Activated CD4-positive, alpha-beta T cell treated with anti-CD3 and anti-CD28 coated beads, Interleukin-2, amount 50 U/mL, for 4 hours (primary cell): ENCODE data around the gene SMIM14.
A peak's percentile ranks its signal among the peaks of the same experiment; 100 is the strongest.
"Not testable (repeated sequence)": the region's sequence is repeated elsewhere in the genome, so short reads cannot be mapped to it uniquely, and the experiment has no call there.

Experiments used
- DNase-seq, 2 experiments: peaks; one replicate each; pipeline ENCODE4 v3.0.0-alpha.2; 2020

Gene SMIM14

DNA sequence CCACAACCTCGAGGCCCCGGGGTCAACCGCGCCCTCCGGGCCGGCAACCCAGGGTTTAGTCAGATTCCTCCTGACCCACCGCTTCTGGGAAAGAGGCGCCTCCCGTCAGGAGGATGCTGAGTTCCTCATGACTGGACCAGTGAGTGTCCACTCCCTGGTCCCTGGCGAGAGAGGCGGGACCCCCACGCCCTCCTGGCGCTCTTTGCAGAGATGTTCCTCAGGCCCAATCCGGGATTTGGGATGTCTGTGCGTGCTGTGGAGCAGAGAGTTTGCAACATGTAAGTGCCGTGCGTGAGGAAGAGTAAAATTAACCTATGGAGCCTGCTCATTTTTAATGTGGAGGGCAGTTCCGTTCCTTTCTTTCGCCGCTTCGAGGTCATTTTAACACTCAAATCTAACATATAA lies 110.6 kb downstream of the SMIM14 start:
- no peak for DNase-seq

DNA sequence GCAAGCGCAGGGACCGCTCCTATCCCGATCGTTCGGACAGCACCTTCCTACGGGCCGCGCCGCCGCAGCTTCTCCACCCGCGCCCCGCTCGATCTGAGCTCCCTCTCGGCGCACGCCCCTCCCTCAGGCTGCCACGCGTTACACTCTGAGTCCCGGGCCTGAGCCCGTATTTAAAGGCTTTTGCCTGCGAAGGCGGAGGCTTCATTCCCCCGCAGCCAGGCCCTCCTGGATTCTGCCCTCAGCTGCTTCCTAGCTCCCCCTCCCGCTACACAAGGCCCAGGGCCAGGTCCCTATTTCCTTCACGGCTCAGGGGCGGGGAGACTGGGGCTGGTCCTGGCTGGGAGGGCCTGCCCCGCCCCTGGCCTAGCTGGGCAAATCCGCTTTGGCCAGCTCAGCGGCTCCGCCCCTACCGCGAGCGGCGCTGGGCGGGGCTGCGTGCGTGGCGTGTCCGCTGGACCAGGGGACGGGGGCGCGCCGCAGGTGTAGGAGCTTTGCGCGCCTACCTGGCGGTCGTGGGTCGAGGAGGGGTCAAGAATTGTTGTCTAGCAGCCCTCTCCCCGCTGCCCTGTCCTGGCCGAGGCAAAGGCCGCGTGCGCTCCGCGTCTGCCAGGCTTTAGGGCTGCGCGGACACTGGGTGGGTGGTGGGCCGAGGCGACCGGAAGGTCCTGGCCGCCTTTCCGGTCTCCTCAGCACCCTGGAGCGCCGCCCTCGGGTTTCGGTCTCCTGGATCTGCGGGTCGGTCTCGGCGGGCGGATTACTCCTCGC lies 111.2 kb downstream of the SMIM14 start, which contains the start of gene UGDH:
TSS of gene UGDH (minus strand) at position 144 of the 765 bp plus-strand sequence. CDS start 5,927 bp downstream, outside the sequence.
- peak; percentile 84 to 87 for DNase-seq

DNA sequence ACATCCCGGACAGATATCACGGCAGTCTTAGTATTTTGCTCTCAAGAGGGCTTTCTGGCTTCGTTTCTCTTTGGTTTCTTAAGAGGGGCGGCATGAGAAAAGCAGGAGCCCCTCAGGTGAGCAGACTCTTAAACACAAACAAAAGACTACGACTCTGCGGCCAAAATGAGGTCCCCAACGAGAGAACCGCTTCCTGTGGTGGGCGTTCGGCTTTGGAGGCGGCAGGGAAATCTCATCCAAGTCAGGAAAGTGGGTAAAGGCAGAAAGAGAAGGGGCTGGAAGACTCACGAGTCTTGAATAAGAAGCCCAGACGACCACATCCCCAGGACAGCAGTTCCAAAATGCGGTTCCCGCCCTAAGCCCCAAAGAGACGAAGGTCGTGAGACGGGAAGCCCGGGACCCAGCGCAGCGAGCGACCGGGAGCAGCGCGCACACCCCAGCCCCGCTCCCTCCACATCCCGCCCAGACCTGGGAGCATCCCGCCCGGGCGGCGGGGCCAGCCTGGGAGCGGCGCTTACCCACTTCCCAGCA lies 111.8 kb downstream of the SMIM14 start:
- no peak for DNase-seq

DNA sequence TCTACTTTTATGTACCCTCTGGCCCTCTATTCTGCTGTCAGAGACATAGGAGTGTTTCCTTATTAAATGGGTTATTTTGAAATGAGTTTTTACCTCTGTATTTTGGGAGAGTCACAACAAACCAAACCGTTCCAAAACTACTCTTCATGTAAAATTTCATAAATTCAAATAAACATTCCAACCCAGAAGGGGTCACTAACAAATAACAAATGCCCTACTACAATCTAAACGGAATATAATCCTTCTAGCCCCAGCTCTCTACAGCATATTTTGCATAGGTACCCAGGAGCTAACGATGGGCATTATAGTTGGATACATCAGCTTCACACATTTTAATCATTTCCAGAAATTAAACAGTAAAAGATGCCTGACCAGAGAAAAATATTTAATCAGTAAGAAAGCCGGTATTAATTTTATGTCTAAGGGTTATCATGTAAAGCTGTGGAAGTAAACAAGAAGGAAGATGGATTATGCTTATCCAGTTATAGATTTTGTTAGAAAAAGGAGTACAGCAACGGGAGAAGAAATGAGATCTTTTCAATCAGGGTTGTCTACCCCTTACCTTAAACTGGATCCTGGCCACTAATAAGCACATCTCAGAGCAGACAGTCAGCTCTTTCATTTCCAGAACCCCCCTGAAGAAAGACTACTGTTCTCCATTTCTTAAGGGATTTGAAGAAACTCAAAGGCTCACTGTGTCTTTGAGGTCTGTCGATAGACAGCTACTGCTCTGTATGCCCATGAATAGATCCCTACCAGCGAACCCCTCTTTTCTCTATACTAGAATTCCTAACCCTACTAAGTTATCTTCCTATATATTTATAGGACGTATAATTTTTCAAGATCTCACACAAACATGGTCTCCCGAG lies 112.6 kb downstream of the SMIM14 start:
- no peak for DNase-seq

DNA sequence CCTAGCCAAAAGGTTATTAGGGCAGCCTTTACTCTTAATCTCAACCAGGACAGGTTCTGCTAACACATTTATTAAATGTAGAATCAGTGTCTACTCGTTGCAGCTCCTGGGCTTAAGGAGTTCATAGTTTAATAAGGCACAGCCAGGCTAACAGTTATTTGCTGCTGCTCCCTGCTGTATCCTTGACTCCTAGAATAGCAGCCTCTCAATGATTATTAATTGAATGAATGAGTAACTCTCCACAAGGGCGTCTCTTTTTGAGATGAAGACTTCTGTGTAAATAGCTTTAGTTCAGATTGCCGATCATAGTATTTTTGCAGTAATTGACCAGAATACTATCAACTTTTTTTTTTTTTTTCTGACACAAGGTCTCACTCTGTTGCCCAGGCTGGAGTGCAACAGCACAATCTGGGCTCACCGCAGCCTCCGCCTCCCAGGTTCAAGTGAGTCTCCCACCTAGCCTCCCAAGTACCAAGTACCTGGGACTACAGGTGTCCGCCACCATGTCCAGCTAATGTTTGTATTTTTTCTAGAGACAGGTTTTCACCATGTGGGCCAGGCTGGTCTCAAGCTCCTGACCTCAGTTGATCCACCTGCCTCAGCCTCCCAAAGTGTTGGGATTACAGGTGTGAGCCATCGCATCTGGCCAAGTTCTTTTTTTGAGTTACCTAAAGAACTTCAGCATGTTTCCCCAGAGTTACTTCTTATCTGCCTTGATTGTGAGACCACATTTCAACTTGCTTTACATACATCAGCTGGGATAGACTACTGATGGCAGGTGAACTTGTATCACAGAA lies 114.3 kb downstream of the SMIM14 start:
- DNase-seq: no peak

DNA sequence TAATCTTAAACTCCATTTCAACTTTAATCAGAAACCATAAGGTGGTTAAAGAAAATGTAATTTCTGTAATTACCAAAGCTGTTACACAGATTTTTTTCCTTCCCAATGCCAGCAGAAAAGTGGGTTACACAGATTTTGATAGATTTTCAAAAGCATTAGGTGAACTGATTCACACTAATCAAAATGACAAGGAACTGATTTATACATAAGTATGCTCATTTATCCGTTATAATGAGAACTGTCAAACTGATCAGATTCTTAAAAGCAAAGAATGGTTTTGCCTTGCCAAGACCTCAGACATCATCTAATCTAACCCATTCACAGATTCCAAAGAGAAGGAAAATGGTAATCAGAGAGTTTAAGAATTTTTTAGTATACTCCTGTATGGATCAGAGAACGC lies 116.6 kb downstream of the SMIM14 start:
- no peak for DNase-seq

DNA sequence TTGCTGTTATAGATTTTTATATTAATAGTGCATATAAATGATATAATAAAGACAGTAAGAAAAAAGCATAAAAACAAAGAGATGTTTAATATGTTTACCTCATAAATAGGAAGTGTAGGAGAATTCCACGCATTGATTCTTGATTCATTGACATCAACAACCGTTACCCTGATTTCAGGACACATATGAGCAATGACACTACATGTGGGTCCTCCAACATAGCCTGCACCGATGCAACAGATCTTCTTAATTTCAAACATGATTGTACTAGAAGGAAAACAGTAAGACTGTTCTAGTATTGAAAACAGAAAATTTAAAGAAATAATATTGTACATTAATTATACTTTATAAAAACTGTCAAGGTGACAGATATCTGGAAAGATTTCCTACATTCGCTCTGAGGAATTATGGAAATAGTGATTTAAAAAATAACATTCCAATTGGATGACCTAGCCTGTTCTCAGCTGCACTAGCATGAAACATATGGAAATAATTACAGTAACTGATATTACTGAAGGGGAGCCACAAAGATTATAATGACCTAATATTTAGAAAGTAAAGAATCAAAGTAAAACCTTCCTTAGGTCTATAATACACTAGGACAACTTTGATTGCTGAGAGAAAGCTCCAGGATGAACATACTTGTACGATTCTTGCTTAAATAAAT lies 117.3 kb downstream of the SMIM14 start:
- DNase-seq: no peak

DNA sequence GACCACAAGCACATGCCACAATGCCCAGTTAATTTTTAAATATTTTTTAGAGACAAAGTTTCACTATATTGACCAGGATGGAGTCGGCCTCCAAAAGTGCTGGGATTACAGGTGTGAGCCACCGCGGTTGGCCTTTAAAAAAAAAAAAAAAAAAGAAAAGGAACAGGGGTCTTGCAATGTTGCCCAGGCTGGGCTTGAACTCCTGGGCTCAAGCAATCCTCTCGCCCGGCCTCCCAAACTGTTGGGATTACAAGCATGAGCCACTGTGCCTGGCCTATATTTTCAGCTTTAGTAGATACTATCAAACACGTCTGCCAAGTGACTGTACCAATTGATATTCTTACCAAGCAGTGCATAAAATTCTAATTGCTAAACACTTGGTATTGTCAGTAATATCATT lies 120.2 kb downstream of the SMIM14 start:
- no peak for DNase-seq

DNA sequence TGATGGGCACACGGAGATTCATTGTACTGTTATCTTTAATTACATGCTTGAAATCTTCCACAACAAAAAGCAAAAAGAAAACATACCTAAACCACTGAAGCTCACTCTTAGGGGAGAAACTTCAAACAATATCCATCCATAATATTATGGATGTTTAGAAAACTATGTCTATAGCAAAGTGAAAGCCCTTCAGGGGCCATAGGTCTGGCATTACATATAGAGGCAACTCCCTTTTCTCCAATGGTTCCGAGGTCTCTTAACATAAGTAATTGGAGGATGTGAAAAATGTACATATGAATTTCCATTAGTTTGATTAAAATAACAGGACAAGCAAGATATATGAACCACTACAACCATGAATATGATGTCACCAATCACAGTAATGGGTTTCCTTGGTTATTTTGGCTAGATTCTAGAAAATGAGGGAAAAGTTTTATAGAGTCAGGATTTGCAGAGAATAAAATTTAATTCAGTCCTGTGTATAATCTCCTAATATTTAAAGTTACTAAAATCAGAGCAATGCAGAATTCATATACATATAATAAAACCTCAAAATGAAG lies 122.2 kb downstream of the SMIM14 start:
- DNase-seq: no peak

DNA sequence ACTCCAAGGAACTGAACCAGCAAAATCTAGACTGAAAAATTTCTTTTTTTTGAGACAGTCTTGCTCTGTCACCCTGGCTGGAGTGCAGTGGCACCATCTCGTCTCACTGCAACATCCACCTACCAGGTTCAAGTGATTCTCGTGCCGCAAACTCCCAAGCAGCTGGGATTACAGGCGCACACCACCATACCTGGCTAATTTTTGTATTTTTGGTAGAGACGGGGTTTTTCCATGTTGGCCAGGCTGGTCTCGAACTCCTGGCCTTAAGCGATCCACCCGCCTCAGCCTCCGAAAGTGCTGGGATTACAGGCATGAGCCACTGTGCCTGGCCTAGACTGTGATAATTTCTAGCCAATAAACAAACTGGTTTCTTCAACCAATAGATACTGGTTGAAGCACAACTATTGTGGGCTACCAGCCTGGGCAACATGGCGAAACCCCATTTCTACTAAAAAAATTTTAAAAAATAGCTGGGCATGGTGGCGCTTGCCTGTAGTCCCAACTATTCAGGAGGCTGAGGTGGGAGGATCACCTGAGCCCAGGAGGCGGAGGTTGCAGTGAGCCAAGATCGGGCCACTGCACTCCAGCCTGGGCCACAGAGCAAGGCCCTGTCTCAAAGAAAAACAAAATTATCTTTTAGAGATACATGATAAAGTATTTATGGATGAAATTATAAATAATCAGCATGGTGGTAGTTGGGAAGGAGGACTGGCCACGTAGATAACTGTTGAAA lies 122.8 kb downstream of the SMIM14 start:
- not testable (repeated sequence) for DNase-seq

DNA sequence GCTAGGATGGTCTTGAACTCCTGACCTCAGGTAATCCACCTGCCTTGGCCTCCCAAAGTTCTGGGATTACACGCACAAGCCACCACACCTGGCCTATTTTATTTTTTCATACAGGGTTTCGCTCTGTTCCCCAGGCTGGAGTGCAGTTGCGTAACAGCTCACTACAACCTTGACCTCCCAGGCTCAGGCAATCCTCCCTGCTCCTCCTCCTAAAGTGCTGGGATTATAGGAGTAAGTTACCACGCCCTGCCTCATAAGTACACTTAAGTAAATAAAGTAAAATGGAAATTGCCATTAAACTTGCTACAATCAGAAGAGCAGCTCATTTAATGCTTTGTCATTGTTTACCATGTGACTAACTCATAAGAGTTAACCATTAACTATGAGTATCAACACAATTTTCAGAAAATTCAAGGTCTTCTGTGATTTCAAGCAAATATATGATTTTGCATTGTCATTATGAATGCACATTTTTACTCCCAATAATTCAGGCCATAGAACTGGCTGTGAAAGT lies 123.7 kb downstream of the SMIM14 start:
- no peak for DNase-seq

DNA sequence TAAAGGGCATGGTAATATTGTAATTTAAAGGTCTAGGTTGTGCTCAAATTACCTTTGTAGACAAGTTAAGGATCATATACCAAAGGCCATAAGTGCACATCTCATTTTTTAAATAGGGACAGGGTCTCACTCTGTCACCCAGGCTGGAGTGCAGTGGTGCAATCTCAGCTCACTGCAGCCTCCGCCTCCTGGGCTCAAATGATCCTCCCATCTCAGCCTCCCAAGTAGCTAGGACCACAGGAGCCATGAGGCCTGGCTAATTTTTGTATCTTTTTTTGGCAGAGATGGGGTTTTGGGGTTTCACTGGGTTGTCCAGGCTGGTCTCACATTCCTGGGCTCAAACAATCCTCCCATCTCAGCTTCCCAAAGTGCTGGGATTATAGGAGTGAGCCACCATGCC lies 124.4 kb downstream of the SMIM14 start:
- not testable (repeated sequence) for DNase-seq

DNA sequence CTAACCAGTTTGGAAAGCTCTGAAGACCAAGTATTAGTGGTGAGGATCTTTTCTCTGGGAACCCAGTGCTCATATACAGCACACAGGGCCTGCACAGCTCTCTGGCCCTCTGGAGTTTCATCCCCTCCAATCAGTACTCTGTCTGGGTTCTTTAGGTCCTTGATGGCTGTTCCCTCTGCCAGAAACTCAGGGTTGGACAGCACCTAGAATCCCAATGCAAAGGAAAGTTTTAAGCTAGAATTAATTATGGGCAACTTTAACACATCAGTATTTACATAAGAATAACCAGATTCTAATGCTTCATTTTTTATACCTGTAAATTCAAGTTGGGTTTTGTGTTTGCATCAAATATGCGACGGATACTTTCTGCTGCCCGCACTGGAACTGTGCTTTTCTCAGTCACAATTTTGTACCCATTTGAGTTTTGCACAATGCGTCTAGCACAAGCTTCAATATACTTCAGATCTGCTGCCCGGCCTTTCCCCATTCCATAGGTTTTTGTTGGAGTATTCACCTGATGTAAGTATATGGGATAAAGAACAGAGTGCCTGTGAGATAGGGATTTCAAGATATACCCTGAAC lies 128.2 kb downstream of the SMIM14 start:
- no peak for DNase-seq

DNA sequence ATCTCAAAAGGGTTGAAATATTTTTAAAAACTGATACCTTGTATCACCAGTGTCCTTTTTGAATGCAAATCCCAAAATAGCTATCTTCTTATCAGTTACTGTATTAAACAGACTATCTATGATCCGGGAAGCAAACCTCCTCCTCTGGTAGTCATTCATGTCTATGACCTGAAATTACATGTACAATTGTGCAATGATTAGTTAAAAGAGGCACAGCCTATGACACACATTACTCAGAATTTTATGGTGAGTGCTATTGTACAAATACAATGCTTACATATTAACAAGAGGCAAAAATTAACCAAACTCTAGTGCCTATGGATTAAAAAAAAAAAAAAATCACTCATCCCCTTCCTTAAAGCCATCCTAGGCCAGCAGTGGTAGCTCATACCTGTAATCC lies 133.1 kb downstream of the SMIM14 start:
- DNase-seq: no peak

DNA sequence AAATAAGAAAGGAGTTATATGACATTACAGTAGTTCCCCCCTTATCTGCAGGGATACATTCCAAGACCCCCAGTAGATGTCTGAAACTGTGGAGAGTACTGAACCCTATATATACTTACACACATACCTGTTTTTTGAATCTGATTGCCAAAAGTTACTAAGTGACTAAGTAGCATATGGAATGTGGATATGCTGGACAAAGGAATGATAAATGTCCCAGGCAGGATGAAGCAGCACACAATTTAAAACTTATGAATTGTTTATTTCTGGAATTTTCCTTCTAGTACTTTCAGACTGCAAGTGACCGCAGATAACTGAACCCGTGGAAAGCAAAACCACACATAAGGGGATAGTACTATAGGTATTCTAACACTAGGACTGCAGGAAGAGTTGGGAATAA lies 134.1 kb downstream of the SMIM14 start:
- DNase-seq: no peak

DNA sequence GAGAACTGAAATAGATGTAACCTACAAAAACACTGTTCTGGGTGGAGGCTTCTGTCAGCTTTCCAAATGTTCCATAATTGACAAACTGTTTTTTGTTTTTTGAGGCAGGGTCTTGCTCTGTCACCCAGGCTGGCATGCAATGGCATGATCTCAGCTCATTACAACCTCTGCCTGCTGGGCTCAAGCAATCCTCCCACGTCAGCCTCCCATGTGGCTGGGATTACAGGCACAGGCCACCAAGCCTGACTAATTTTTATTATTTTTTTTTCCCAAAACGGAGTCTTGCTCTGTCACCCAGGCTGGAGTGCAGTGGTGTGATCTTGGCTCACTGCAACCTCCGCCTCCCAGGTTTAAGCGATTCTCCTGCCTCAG lies 136.0 kb downstream of the SMIM14 start:
- DNase-seq: not testable (repeated sequence)

DNA sequence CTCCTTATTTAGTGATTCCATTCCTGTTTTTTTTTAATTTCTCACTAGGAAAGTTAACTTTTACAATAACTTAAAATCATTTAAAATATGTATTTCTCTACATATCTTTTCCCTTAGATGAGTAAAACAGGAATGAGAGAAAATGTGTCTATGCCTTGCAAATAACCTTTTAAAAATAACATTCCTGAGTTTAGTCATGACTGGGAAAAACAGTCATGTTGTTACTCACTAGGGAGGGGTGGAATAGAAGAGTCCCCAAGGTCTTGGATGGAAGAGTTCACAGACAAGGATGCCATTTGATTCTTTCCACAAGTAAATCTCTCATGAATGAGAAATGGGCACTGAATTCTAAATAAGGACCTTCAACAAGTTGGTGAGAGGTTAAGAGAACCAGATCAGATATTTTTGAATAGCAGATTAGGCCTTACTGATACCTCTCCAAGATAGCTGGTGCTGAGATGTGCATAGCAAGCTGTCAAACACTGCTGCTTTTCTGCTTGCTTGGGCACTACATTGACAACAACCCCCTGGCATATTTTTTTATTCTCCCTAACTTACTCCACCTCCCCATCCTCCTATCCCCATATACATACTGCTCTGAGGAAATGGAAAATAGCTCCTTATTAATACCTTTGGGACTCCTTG lies 136.5 kb downstream of the SMIM14 start:
- no peak for DNase-seq

DNA sequence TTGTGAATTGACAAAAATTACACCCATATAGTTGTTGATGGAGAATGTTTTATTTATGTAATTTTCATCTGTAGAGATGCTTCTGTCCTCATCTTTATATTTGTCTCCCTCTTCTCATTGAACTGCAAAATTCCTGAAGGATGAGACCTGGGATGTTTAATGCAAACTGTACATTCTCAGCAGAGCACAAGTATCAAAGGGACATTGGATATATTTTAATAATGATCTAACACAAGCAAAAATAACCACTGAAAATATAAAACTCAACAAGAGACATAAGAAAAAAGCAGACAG lies 140.0 kb downstream of the SMIM14 start:
- no peak for DNase-seq

DNA sequence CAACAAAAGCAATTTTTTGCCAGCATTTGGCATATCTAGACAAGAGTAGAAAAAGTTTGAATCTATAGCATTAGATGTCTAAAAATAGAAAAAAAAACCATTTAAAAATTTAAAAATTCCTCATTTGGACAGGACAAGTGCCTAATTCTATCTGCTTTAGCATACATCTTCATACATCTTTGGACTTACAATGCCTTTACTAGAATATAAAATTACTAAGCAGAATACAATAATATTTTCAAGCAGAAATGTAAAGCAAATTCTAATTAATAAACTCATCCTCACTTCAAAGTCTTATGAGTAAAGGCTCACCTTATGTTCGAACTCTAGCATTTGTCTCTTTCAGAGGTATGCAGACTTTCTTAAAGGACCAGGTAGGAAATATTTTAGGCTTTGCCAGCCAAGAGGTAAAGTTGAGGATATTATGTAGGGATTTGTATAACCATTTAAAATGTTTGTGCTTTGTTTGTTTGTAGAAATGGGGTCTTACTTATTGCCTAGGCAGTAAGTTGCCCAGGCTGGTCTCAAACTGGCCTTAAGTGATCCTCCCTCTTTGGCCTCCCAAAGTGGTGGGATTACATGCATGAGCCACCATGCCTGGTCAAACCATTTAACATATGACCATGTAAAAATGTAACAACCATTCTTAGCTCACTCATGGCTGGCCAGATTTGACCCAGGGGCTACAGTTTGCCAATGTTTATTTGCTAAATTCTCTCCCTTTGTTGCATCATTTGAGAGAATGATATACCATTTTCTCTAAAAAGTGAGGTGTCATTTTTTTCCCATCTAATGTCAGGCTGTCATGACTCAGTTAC lies 140.5 kb downstream of the SMIM14 start:
- no peak for DNase-seq
